Upper lobe of left lung (tissue), 6 donors: ENCODE data around the gene STIM1. TPM values are rescaled to one million over a fixed set of nuclear protein-coding genes. Genes with fewer than 3 reads are reported as not detected.
A peak's percentile ranks its signal among the peaks of the same experiment; 100 is the strongest.
"Not testable (repeated sequence)": the region's sequence is repeated elsewhere in the genome, so short reads cannot be mapped to it uniquely, and the experiment has no call there.

Experiments used
- ATAC-seq, 2 donors: fragments of 200-7000 bp; cut with Tn5 transposase; one replicate each; pipeline ENCODE4 v1.9.1; 2022; ENCODE audit warnings: mild to moderate bottlenecking in 2 of 2, moderate library complexity in 2 of 2; ENCODE audit not compliant: low FRiP score in 2 of 2
- DNase-seq, 2 donors: peaks; one replicate each; pipeline ENCODE4 v3.0.0-alpha.2; 2019 to 2020
- H3K27ac ChIP-seq, 4 donors: fragments of 200-600 bp; sonication (generic); one replicate each; pipeline ENCODE4 v1.5.1; 2016 to 2019
- H3K27me3 ChIP-seq, 4 donors: fragments of 200-600 bp; sonication (generic); one replicate each; pipeline ENCODE4 v1.5.1; 2017 to 2019
- H3K36me3 ChIP-seq, 4 donors: fragments of 200-600 bp; sonication (generic); one replicate each; pipeline ENCODE4 v1.5.1; 2016 to 2019
- H3K4me1 ChIP-seq, 4 donors: fragments of 200-600 bp; sonication (generic); one replicate each; pipeline ENCODE4 v1.5.1; 2018 to 2019
- H3K4me3 ChIP-seq, 4 donors: fragments of 200-600 bp; sonication (generic); one replicate each; pipeline ENCODE4 v1.5.1; 2017 to 2019; ENCODE audit warnings: mild to moderate bottlenecking in 2 of 4, moderate library complexity in 1 of 4
- H3K9me3 ChIP-seq, 4 donors: fragments of 200-600 bp; sonication (generic); one replicate each; pipeline ENCODE4 v1.5.1; 2018 to 2019
- EP300 ChIP-seq, 4 donors: sonication (generic); formaldehyde crosslinking; IDR thresholded peaks; one replicate each; pipeline ENCODE4 v1.5.1; 2017; ENCODE audit warnings: antibody characterized with exemption in 4 of 4, control low read depth in 2 of 4
- POLR2A ChIP-seq, 4 donors: fragments of 450-650 bp; IDR thresholded peaks; one replicate each; pipeline ENCODE4 v1.5.1; 2016 to 2017; ENCODE audit warnings: antibody characterized with exemption in 4 of 4, mild to moderate bottlenecking in 2 of 4
- POLR2AphosphoS5 ChIP-seq, 2 donors: sonication (generic); formaldehyde crosslinking; IDR thresholded peaks; one replicate each; pipeline ENCODE4 v1.5.1; 2017; ENCODE audit warnings: antibody characterized with exemption in 2 of 2
- WGBS, 2 donors: methylation state at CpG; one replicate each; pipeline ENCODE4 v1.1.5; 2017 to 2018; 5-methylcytosine and 5-hydroxymethylcytosine counted together
- total RNA-seq, 6 donors: library from RNA; depleted of rRNA in 4 of 6; stranded (reverse); fragments of >200 nt in 4 of 6; gene quantifications; one replicate each; pipeline versions ENCODE4 v1.1.0 to v1.2.1, GENCODE V29; 2016 to 2021
- TF ChIP-seq, protein P1 (sequence below), 6 experiments: fragments of 450-650 bp in 4 of 6; fragments of 200-600 bp in 2 of 6; sonication (generic) in 2 of 6; IDR thresholded peaks; one replicate each; pipeline ENCODE4 v1.5.1; 2016 to 2019; ENCODE audit warnings: antibody characterized with exemption in 6 of 6
- donor health status: DM: no; HTN: no; CAD: no; lungs with moderate emphysema.
- donor health status: DM: no; HTN: yes; CAD: no; lungs with severe emphysema.

STIM1 gene
- total RNA-seq, 6 donors from 2014 or later: 39.7 to 81.8 (median 56.5) TPM

DNA sequence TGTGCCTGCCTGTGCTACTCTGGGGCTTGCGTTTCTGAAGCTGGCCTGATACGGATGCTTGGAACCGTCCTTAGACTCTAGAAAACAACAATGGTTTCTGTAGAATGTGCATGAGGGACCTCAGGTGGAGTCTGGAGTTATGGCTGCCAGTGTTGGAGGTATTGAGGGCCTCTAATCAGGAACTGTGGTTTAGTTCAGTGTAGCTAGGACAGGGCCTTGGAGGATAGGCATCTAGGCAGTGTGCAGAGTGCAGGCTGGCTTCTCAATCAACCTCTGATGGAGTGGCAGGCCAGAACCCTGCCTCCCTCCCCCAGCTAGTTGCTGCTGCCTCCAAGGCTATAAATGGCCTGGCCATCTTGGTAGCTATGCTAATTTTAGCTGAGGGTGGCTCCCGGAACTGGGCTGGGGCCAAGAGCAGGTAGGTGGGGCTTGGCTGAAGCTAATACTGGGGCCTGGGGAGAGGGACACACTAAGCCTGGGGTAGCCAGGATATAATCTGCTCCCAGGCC, 4.0 kb downstream of the STIM1 start:
- TF ChIP-seq EP300 (IDR thresholded peaks at IDR 0.05) (no peak), POLR2AphosphoS5 (IDR thresholded peaks at IDR 0.05) (no peak), POLR2A (IDR thresholded peaks at IDR 0.05) (no peak)
- TF ChIP-seq, protein P1, sequence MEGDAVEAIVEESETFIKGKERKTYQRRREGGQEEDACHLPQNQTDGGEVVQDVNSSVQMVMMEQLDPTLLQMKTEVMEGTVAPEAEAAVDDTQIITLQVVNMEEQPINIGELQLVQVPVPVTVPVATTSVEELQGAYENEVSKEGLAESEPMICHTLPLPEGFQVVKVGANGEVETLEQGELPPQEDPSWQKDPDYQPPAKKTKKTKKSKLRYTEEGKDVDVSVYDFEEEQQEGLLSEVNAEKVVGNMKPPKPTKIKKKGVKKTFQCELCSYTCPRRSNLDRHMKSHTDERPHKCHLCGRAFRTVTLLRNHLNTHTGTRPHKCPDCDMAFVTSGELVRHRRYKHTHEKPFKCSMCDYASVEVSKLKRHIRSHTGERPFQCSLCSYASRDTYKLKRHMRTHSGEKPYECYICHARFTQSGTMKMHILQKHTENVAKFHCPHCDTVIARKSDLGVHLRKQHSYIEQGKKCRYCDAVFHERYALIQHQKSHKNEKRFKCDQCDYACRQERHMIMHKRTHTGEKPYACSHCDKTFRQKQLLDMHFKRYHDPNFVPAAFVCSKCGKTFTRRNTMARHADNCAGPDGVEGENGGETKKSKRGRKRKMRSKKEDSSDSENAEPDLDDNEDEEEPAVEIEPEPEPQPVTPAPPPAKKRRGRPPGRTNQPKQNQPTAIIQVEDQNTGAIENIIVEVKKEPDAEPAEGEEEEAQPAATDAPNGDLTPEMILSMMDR (IDR thresholded peaks at IDR 0.05): no peak
- 61 to 75% methylated on average over 2 to 4 of the region's 4 CpGs for WGBS, 2 donors
- Histone ChIP-seq H3K27ac (peak overlapping the region in 3 of 4 donors; percentile 9 to 59 (median 13)), H3K4me3 (peak overlapping the region in 1 of 4 donors; percentile 3), H3K4me1 (peaks cover 56 to 69% (median 60%) of the 10 kb centered on the region in 4 donors), H3K36me3 (no peaks in the 10 kb centered on the region), H3K27me3 (no peaks in the 10 kb centered on the region), H3K9me3 (no peaks in the 10 kb centered on the region)
- no peak for ATAC-seq
- DNase-seq: peak in 1 of 2 donors; percentile 56

DNA sequence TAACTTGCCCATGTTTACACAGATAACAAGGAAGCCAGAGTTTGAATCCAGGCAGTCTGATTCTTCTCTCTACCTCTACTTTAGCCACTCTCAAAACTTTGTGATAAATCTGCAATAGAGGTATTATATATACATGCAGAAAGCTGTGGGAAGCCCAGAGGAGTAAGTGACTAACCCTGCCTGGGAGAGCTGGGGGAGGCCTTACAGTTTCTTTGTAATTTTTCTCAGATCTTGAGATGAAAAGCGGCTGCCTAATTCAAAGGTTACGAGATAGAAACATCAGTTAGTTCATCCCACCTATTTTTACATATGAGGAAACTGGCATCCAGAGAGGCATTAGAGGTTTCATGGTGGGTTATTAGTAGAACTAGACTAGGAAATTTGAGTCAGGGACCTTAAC, 4.9 kb downstream of the STIM1 start:
- Histone ChIP-seq H3K36me3 (no peaks in the 10 kb centered on the region), H3K27me3 (no peaks in the 10 kb centered on the region), H3K9me3 (no peaks in the 10 kb centered on the region), H3K4me1 (peaks cover 61 to 74% (median 65%) of the 10 kb centered on the region in 4 donors), H3K4me3 (no peak overlapping the region), H3K27ac (peak overlapping the region in 2 of 4 donors; percentile 15 to 33)
- DNase-seq (no peak), ATAC-seq (no peak)
- 83 to 96% methylated on average over 2 of the region's 2 CpGs for WGBS, 2 donors
- TF ChIP-seq POLR2A (IDR thresholded peaks at IDR 0.05) (no peak), POLR2AphosphoS5 (IDR thresholded peaks at IDR 0.05) (no peak), EP300 (IDR thresholded peaks at IDR 0.05) (no peak)
- TF ChIP-seq, protein P1 (IDR thresholded peaks at IDR 0.05): no peak

DNA sequence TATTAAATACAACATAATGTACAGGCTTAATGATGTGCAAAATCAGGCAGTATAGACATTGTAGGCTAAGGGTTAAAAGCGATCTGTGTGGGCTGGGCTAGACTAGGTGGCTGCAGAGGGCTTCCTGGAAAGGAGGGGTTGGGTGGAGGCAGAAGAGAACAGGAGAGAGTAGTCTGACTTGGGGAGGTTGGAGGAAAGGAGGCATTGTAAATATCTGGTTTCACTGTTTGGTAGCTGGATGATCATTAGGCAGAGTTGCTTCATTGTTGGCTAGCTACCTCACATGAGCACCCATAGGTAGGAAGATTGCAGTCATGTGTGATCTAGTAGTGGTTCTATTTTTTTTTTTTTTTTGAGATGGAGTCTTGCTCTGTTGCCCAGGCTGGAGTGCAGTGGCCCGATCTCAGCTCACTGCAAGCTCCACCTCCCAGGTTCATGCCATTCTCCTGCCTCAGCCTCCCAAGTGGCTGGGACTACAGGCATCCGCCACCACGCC, 5.5 kb downstream of the STIM1 start:
- H3K9me3 ChIP-seq, DNase-seq, ATAC-seq, H3K27me3 ChIP-seq, H3K36me3 ChIP-seq, H3K4me3 ChIP-seq: not testable (repeated sequence)
- H3K27ac ChIP-seq: peak overlapping the region in 2 of 4 donors; percentile 15 to 33
- WGBS, 2 donors: 74 to 79% methylated on average over 4 of the region's 4 CpGs
- peaks cover 67 to 79% (median 70%) of the 10 kb centered on the region in 4 donors for H3K4me1 ChIP-seq

GRCh38 chr11:3861683-3862082, 6.2 kb downstream of the STIM1 start:
- Histone ChIP-seq H3K36me3 (no peaks in the 10 kb centered on the region), H3K4me3 (no peak overlapping the region), H3K27me3 (no peaks in the 10 kb centered on the region), H3K9me3 (no peaks in the 10 kb centered on the region), H3K4me1 (peaks cover 69 to 80% (median 73%) of the 10 kb centered on the region in 4 donors), H3K27ac (no peak overlapping the region)
- DNase-seq: no peak
- TF ChIP-seq POLR2A (IDR thresholded peaks at IDR 0.05): no peak
- TF ChIP-seq, protein P1 (IDR thresholded peaks at IDR 0.05): no peak
- no peak for TF ChIP-seq POLR2AphosphoS5 (IDR thresholded peaks at IDR 0.05)
- no peak for TF ChIP-seq EP300 (IDR thresholded peaks at IDR 0.05)
- 33 to 67% methylated on average over 1 of the region's 1 CpG for WGBS, 2 donors
- ATAC-seq: no peak

- DNase-seq: no peak
- Histone ChIP-seq H3K9me3 (no peaks in the 10 kb centered on the region), H3K27me3 (no peaks in the 10 kb centered on the region), H3K27ac (peak overlapping the region; percentile 70 to 83 (median 78)), H3K36me3 (no peaks in the 10 kb centered on the region), H3K4me1 (peaks cover 51 to 69% (median 53%) of the 10 kb centered on the region in 4 donors), H3K4me3 (no peak overlapping the region)
- 29% methylated on average over 3 of the region's 3 CpGs for WGBS, 2 donors
- ATAC-seq: no peak
- TF ChIP-seq, protein P1 (IDR thresholded peaks at IDR 0.05): no peak
- TF ChIP-seq POLR2AphosphoS5 (IDR thresholded peaks at IDR 0.05): no peak
- no peak for TF ChIP-seq POLR2A (IDR thresholded peaks at IDR 0.05)
- no peak for TF ChIP-seq EP300 (IDR thresholded peaks at IDR 0.05)
These were observed 10.1 kb downstream of the STIM1 start for GRCh38 chr11:3865388-3866193.
